GM21515 (cell line): Measurements from ENCODE around the gene CAMK2B.

Experiments used
- ATAC-seq: cut with Tn5 transposase; IDR thresholded peaks from one replicate; pipeline ENCODE4 v1.9.1; 2021; ENCODE audit not compliant: unreplicated experiment

The CAMK2B gene

GRCh38 chr7:44330331-44330730 lies 4.9 kb upstream of the CAMK2B start:
- no peak for ATAC-seq

GRCh38 chr7:44329888-44330287 lies 4.5 kb upstream of the CAMK2B start:
- ATAC-seq = no peak

GRCh38 chr7:44329081-44329480 lies 3.7 kb upstream of the CAMK2B start:
- ATAC-seq = no peak

GRCh38 chr7:44327981-44328380 lies 2.6 kb upstream of the CAMK2B start:
- ATAC-seq = no peak

GRCh38 chr7:44326261-44327125 lies 1.1 kb upstream of the CAMK2B start:
- no peak for ATAC-seq

GRCh38 chr7:44325811-44326241 lies 432 bp upstream of the CAMK2B start:
- ATAC-seq = no peak

- ATAC-seq = no peak
Observed at GRCh38 chr7:44324481-44325200, 753 bp downstream of the CAMK2B start.

GRCh38 chr7:44324204-44324480 lies 1.3 kb downstream of the CAMK2B start:
- ATAC-seq = no peak

GRCh38 chr7:44323381-44324203 lies 1.8 kb downstream of the CAMK2B start:
- no peak for ATAC-seq

GRCh38 chr7:44322631-44323363 lies 2.6 kb downstream of the CAMK2B start:
- no peak for ATAC-seq

GRCh38 chr7:44321796-44322195 lies 3.6 kb downstream of the CAMK2B start:
- ATAC-seq = no peak

GRCh38 chr7:44320794-44321371 lies 4.5 kb downstream of the CAMK2B start:
- ATAC-seq = no peak

GRCh38 chr7:44320141-44320540 lies 5.3 kb downstream of the CAMK2B start:
- ATAC-seq = no peak

- ATAC-seq = no peak
Observed at GRCh38 chr7:44318332-44318731, 7.1 kb downstream of the CAMK2B start.

- no peak for ATAC-seq
Observed at GRCh38 chr7:44315301-44315903, 10.0 kb downstream of the CAMK2B start.

- no peak for ATAC-seq
Observed at GRCh38 chr7:44313621-44314031, 11.8 kb downstream of the CAMK2B start.

- ATAC-seq = no peak
Observed at GRCh38 chr7:44313016-44313415, 12.4 kb downstream of the CAMK2B start.

- ATAC-seq = no peak
Observed at GRCh38 chr7:44311561-44312495, 13.6 kb downstream of the CAMK2B start.

GRCh38 chr7:44310221-44310848 lies 15.1 kb downstream of the CAMK2B start:
- ATAC-seq = no peak
